HepG2 (cell line): ENCODE data around the gene ZNF324B. TPM values are rescaled to one million over a fixed set of nuclear protein-coding genes. Genes with fewer than 3 reads are reported as not detected.

Experiments used
- ARID5B ChIP-seq: IDR thresholded peaks from 2 replicates; pipeline ENCODE4 v1.4.0; 2020; ENCODE audit warnings: mild to moderate bottlenecking, missing genetic modification reagents
- ATF4 ChIP-seq, 2 experiments: fragments of 450-650 bp in 1 of 2; sonication (generic) in 1 of 2; formaldehyde crosslinking; IDR thresholded peaks; 2 replicates each; pipeline versions ENCODE4 v1.5.0 to v1.8.0; 2020 to 2022; ENCODE audit warnings: mild to moderate bottlenecking in 1 of 2, missing genetic modification reagents in 1 of 2
- CBX1 ChIP-seq: IDR thresholded peaks from one replicate; pipeline ENCODE4 v1.6.1; 2016; ENCODE audit warnings: antibody characterized with exemption, low read depth
- EED ChIP-seq: sonication (generic); formaldehyde crosslinking; IDR thresholded peaks from 2 replicates; pipeline ENCODE4 v1.5.0; 2020; ENCODE audit warnings: mild to moderate bottlenecking, missing genetic modification reagents
- ELF1 ChIP-seq: sonication (generic); formaldehyde crosslinking; IDR thresholded peaks from 2 replicates; pipeline ENCODE4 v1.4.0; 2020; ENCODE audit warnings: missing genetic modification reagents
- ETV5 ChIP-seq: IDR thresholded peaks from 2 replicates; pipeline ENCODE4 v1.6.1; 2018; ENCODE audit warnings: missing biosample characterization, missing genetic modification reagents, inconsistent platforms, borderline replicate concordance
- FOXO1 ChIP-seq: sonication (generic); formaldehyde crosslinking; IDR thresholded peaks from 2 replicates; pipeline ENCODE4 v1.4.0; 2020; ENCODE audit warnings: missing genetic modification reagents
- KDM5B ChIP-seq: sonication (generic); formaldehyde crosslinking; IDR thresholded peaks from 2 replicates; pipeline ENCODE4 v1.4.0; 2020; ENCODE audit warnings: missing genetic modification reagents, mild to moderate bottlenecking, borderline replicate concordance
- LCORL ChIP-seq, 2 experiments: fragments of 450-650 bp in 1 of 2; sonication (generic) in 1 of 2; formaldehyde crosslinking in 1 of 2; IDR thresholded peaks; 2 replicates each; pipeline versions ENCODE4 v1.5.0 to v1.6.1; 2017 to 2020; ENCODE audit warnings: antibody characterized with exemption in 1 of 2, missing genetic modification reagents in 1 of 2
- MLXIP ChIP-seq: sonication (generic); formaldehyde crosslinking; IDR thresholded peaks from 2 replicates; pipeline ENCODE4 v1.9.0; 2021; ENCODE audit warnings: missing genetic modification reagents, borderline replicate concordance
- POLR2AphosphoS5 ChIP-seq: IDR thresholded peaks from 2 replicates; pipeline ENCODE4 v1.6.1; 2012; ENCODE audit warnings: low read depth, low read length
- REPIN1 ChIP-seq: sonication (generic); formaldehyde crosslinking; IDR thresholded peaks from 2 replicates; pipeline ENCODE4 v1.8.0; 2022; ENCODE audit warnings: missing genetic modification reagents, low read depth, mild to moderate bottlenecking, borderline replicate concordance
- RFX3 ChIP-seq: IDR thresholded peaks from 2 replicates; pipeline ENCODE4 v1.6.1; 2016; ENCODE audit warnings: missing biosample characterization, missing genetic modification reagents
- SETDB1 ChIP-seq: sonication (generic); formaldehyde crosslinking; IDR thresholded peaks from 2 replicates; pipeline ENCODE4 v1.5.1; 2020; ENCODE audit warnings: missing genetic modification reagents, mild to moderate bottlenecking, borderline replicate concordance
- SP1 ChIP-seq, 2 experiments: fragments of 450-650 bp in 1 of 2; sonication (generic) in 1 of 2; formaldehyde crosslinking in 1 of 2; IDR thresholded peaks; 2 replicates each; pipeline versions ENCODE4 v1.4.0 to v1.6.1; 2016 to 2020; ENCODE audit warnings: missing genetic modification reagents in 1 of 2
- SRF ChIP-seq: IDR thresholded peaks from 2 replicates; pipeline ENCODE4 v1.6.1; 2011; ENCODE audit warnings: mild to moderate bottlenecking, low read depth, low read length, moderate library complexity
- TOPORS ChIP-seq: sonication (generic); formaldehyde crosslinking; IDR thresholded peaks from 2 replicates; pipeline ENCODE4 v1.8.0; 2023; ENCODE audit warnings: mild to moderate bottlenecking, missing genetic modification reagents
- ZBTB26 ChIP-seq: IDR thresholded peaks from 2 replicates; pipeline ENCODE4 v1.6.1; 2016; ENCODE audit warnings: missing compliant biosample characterization, missing genetic modification reagents, borderline replicate concordance
- ZFYVE20 ChIP-seq: sonication (generic); formaldehyde crosslinking; IDR thresholded peaks from 2 replicates; pipeline ENCODE4 v1.8.0; 2023; ENCODE audit warnings: low read depth, mild to moderate bottlenecking, moderate library complexity, missing genetic modification reagents, borderline replicate concordance
- ZSCAN25 ChIP-seq: sonication (generic); formaldehyde crosslinking; IDR thresholded peaks from 2 replicates; pipeline ENCODE4 v1.8.0; 2022; ENCODE audit warnings: mild to moderate bottlenecking, missing genetic modification reagents
- polyA plus RNA-seq, 8 experiments: library from polyadenylated mRNA; depleted of rRNA in 3 of 8; stranded (reverse) in 7 of 8; unstranded in 1 of 8; fragments of >200 nt; fragmentation: Illumina TruSeq in 4 of 8; extraction: Trizol in 4 of 8; gene quantifications; 2 replicates each; pipeline versions ENCODE4 v1.2.1 to v1.2.3, GENCODE V29; 2011 to 2016; ENCODE audit warnings: low read depth in 4 of 8, missing spikeins in 1 of 8, mixed read lengths in 1 of 8; ENCODE audit not compliant: insufficient read depth in 1 of 8
- total RNA-seq, 5 experiments: library from RNA; depleted of rRNA; stranded (reverse); fragments of >200 nt; fragmentation: Illumina TruSeq; extraction: Trizol; gene quantifications; 2 replicates each; pipeline ENCODE4 v1.2.3, GENCODE V29; 2016; ENCODE audit warnings: low read depth in 1 of 5

ZNF324B gene
- total and polyA plus RNA-seq, 2 of the 13 experiments (the other 11 are each of a cell fraction or from before 2014, with no cell fraction given): 0.53 to 3.0 TPM

- TF ChIP-seq ZBTB26 (CRISPR knock-in tag) (no peak; the same call in 1 of the 2 replicates), ETV5 (CRISPR knock-in tag) (peak; percentile 53; the same call in 1 of the 2 replicates), EED (CRISPR knock-in tag) (0 out of 2 replicates have a peak, but pooled peaks have one; percentile 15), FOXO1 (CRISPR knock-in tag) (no peak), ZFYVE20 (CRISPR knock-in tag) (no peak), REPIN1 (CRISPR knock-in tag) (no peak), MLXIP (CRISPR knock-in tag) (no peak), ZSCAN25 (CRISPR knock-in tag) (no peak), SETDB1 (CRISPR knock-in tag) (no peak), CBX1 (no peak), ARID5B (no peak), ELF1 (CRISPR knock-in tag) (peak; percentile 98), RFX3 (CRISPR knock-in tag) (peak; percentile 96), LCORL (IDR thresholded peaks at IDR 0.05) (no peak), LCORL (CRISPR knock-in tag; IDR thresholded peaks at IDR 0.05) (no peak), KDM5B (no peak), POLR2AphosphoS5 (peak; percentile 45), SRF (no peak), ATF4 (CRISPR knock-in tag; IDR thresholded peaks at IDR 0.05) (no peak), TOPORS (CRISPR knock-in tag) (no peak), SP1 (IDR thresholded peaks at IDR 0.05) (no peak), SP1 (CRISPR knock-in tag; IDR thresholded peaks at IDR 0.05) (peak; percentile 63)
These were observed 15.6 kb downstream of the ZNF324B start, which contains the start of gene ZNF324 (continued) for GRCh38 chr19:58466760-58467589.
